RWPE2 (cell line): ENCODE data around the gene ARFGAP3.

Experiments used
- ATAC-seq: fragments of 200-7000 bp; cut with Tn5 transposase; 3 replicates; pipeline ENCODE4 v1.9.1; 2021; ENCODE audit warnings: low read depth
- DNase-seq: peaks from one replicate; pipeline ENCODE4 v3.0.0-alpha.2; 2020; ENCODE audit warnings: low spot score
- H3K27ac ChIP-seq: fragments of 450-650 bp; 2 replicates; pipeline ENCODE4 v1.5.1; 2017; ENCODE audit warnings: mild to moderate bottlenecking; ENCODE audit not compliant: poor library complexity, severe bottlenecking
- H3K27me3 ChIP-seq: fragments of 250-450 bp; sonication (Bioruptor Pico); 2 replicates; pipeline ENCODE4 v1.5.1; 2021; ENCODE audit warnings: mild to moderate bottlenecking, moderate library complexity; ENCODE audit not compliant: insufficient read depth, poor library complexity, severe bottlenecking
- H3K36me3 ChIP-seq: fragments of 250-450 bp; sonication (Bioruptor Pico); 2 replicates; pipeline ENCODE4 v1.5.1; 2020; ENCODE audit warnings: low read depth, mild to moderate bottlenecking, moderate library complexity
- H3K4me1 ChIP-seq: fragments of 250-450 bp; sonication (Bioruptor Pico); 2 replicates; pipeline ENCODE4 v1.5.1; 2021; ENCODE audit warnings: mild to moderate bottlenecking, moderate library complexity; ENCODE audit not compliant: insufficient read depth, poor library complexity, severe bottlenecking
- H3K4me3 ChIP-seq: fragments of 250-450 bp; sonication (Bioruptor Pico); 2 replicates; pipeline ENCODE4 v1.5.1; 2021; ENCODE audit warnings: mild to moderate bottlenecking, moderate library complexity; ENCODE audit not compliant: severe bottlenecking
- H3K9me3 ChIP-seq: fragments of 250-450 bp; sonication (Bioruptor Pico); 2 replicates; pipeline ENCODE4 v1.5.1; 2021; ENCODE audit warnings: mild to moderate bottlenecking, moderate library complexity; ENCODE audit not compliant: severe bottlenecking
- CTCF ChIP-seq: fragments of 450-650 bp; IDR thresholded peaks from one replicate; pipeline ENCODE4 v1.5.1; 2017; ENCODE audit warnings: mild to moderate bottlenecking, moderate library complexity; ENCODE audit not compliant: poor library complexity, severe bottlenecking

Gene ARFGAP3

DNA sequence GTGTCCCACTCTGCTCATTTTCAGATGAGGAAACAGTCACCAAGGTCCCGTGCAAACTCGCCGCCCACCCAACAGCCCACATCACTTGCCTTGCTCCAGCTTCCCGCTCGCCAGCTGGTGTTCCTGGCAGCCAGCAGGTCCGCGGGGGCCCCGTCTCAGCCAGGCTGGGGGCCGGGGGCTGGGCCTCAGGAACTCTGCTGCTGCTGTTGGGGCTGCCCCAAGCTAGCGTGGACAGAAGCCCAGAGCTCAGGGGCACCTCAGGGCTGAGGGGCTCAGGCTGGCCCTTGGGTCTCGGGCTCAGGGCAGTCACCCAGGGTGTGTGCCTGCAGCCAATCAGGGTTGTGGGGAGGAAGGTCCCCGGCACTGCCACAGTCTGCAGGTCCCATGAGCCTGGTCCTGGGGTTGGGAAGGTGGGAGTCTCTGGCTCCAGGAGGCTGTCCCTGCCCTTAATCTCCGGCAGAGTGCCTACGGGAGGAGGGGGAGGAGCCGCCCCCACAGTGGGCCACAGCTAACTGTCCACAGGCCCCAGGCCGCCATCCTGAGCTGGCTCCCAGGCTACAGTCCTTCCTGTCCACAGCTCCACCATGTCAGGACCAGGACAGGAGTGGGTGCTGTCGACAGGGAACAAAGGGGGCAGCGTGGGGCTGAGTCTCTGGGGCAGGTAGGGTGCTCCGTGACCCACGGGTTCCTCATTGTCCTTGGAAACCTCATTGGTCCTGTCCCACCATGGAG lies 65.2 kb downstream of the ARFGAP3 start:
- ATAC-seq: no peak
- Histone ChIP-seq H3K9me3 (no peaks in the 10 kb centered on the region), H3K4me1 (no peaks in the 10 kb centered on the region), H3K4me3 (no peak overlapping the region), H3K27me3 (no peaks in the 10 kb centered on the region), H3K36me3 (peaks cover 4% of the 10 kb centered on the region), H3K27ac (no peak overlapping the region)
- no peak for DNase-seq
- TF ChIP-seq CTCF: no peak

GRCh38 chr22:42788466-42788865 lies 68.6 kb downstream of the ARFGAP3 start:
- no peaks in the 10 kb centered on the region for H3K27me3 ChIP-seq
- H3K4me3 ChIP-seq: no peak overlapping the region
- DNase-seq (no peak), ATAC-seq (no peak)
- no peak overlapping the region for H3K27ac ChIP-seq
- TF ChIP-seq CTCF: no peak
- H3K36me3 ChIP-seq: no peaks in the 10 kb centered on the region
- no peaks in the 10 kb centered on the region for H3K9me3 ChIP-seq
- H3K4me1 ChIP-seq: no peaks in the 10 kb centered on the region

GRCh38 chr22:42788021-42788420 lies 69.1 kb downstream of the ARFGAP3 start:
- Histone ChIP-seq H3K27ac (no peak overlapping the region), H3K27me3 (no peaks in the 10 kb centered on the region), H3K36me3 (no peaks in the 10 kb centered on the region), H3K4me3 (no peak overlapping the region), H3K4me1 (no peaks in the 10 kb centered on the region), H3K9me3 (no peaks in the 10 kb centered on the region)
- TF ChIP-seq CTCF: no peak
- ATAC-seq (no peak), DNase-seq (no peak)

GRCh38 chr22:42787357-42787736 lies 69.7 kb downstream of the ARFGAP3 start:
- H3K27me3 ChIP-seq: no peaks in the 10 kb centered on the region
- no peaks in the 10 kb centered on the region for H3K4me1 ChIP-seq
- no peak for TF ChIP-seq CTCF
- no peak overlapping the region for H3K4me3 ChIP-seq
- no peaks in the 10 kb centered on the region for H3K36me3 ChIP-seq
- H3K9me3 ChIP-seq: no peaks in the 10 kb centered on the region
- no peak overlapping the region for H3K27ac ChIP-seq
- DNase-seq: no peak
- no peak for ATAC-seq

DNA sequence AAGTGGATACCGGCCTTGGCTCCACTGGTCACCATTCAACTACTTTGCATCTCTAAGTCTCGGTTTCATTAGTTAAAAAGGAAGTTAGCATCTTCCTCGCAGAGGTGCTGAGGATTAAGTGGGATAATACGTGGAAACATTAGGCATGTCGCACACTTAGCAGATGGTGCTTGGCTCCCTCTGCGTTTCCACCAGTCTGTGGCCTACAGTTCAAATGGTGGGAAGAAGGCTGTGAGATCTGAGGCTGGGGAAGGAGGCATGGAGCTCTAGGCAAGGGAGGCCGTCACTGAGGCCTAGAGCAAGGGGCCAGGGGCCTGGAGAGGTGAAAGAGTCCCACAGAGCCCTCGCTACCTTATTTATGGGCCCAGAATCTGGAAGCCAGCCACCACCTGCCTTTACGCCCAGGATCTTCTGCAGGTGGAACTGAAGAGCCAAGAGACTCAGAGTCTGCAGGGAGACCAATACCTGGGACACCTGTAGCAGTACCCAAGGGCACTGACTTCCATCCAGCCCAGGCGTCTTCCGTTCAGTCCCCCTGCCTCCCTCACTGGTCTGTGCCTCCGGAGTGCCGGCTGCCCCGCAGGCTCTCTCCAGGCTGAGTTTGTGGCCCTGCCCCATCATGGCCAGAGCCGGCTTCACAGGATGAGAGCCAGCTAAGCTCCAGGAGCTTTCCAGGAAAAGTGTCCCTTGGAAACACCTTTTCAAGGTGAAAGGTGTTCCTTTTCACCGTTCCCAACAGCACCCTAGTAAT lies 70.3 kb downstream of the ARFGAP3 start:
- H3K9me3 ChIP-seq: no peaks in the 10 kb centered on the region
- DNase-seq: no peak
- no peaks in the 10 kb centered on the region for H3K36me3 ChIP-seq
- no peak for TF ChIP-seq CTCF
- H3K4me1 ChIP-seq: no peaks in the 10 kb centered on the region
- ATAC-seq: no peak
- no peaks in the 10 kb centered on the region for H3K27me3 ChIP-seq
- no peak overlapping the region for H3K27ac ChIP-seq
- no peak overlapping the region for H3K4me3 ChIP-seq
